Measurements from ENCODE around the gene COL10A1. TPM values are rescaled to one million over a fixed set of nuclear protein-coding genes. Genes with fewer than 3 reads are reported as not detected.

The COL10A1 gene
- total and polyA plus RNA-seq, 2 experiments from 2014 or later, result 0.28 to 0.31 TPM

GRCh38 chr6:116173928-116174327 is 48.0 kb upstream of the COL10A1 start (continued):
- no peak for TF ChIP-seq NANOG (IDR thresholded peaks at IDR 0.05; ENCODE audit: borderline replicate concordance)
- TF ChIP-seq ZNF331 (CRISPR knock-in tag; IDR thresholded peaks at IDR 0.05; ENCODE audit: low read depth), result no peak
- no peak for TF ChIP-seq CREB1 (CRISPR knock-in tag; IDR thresholded peaks at IDR 0.05; ENCODE audit: low read depth)
- no peak for TF ChIP-seq POLR2AphosphoS5 (IDR thresholded peaks at IDR 0.05; ENCODE audit: low read depth)
- TF ChIP-seq ZNF114 (CRISPR knock-in tag; IDR thresholded peaks at IDR 0.05), result no peak
- no peak for TF ChIP-seq ETS1 (IDR thresholded peaks at IDR 0.05)
- TF ChIP-seq JUNB (IDR thresholded peaks at IDR 0.05; ENCODE audit: unreplicated experiment), result no peak
- no peak for TF ChIP-seq EZH2 (IDR thresholded peaks at IDR 0.05; ENCODE audit: low read depth, unreplicated experiment)

- Histone ChIP-seq H3F3A (replicated peaks; ENCODE audit: low read depth) (no peaks in the 10 kb centered on the region), H4K20me1 (replicated peaks; ENCODE audit: insufficient read depth) (no peaks in the 10 kb centered on the region), H3K27me3 (ENCODE audit: insufficient read depth) (no peaks in the 10 kb centered on the region), H2AFZ (no peak overlapping the region), H3K4me3 (no peak overlapping the region), H3K4me1 (ENCODE audit: insufficient read depth) (no peaks in the 10 kb centered on the region), H3K79me2 (replicated peaks; ENCODE audit: insufficient read depth) (peaks cover 5% of the 10 kb centered on the region; the same call in 1 of the 2 replicates), H3K36me3 (ENCODE audit: insufficient read depth) (no peaks in the 10 kb centered on the region), H3K4me2 (no peak overlapping the region), H3K9me2 (ENCODE audit: insufficient read depth) (no peaks in the 10 kb centered on the region; the same call in 1 of the 2 replicates), H3K27ac (ENCODE audit: low read depth) (no peak overlapping the region)
- no peak overlapping the region for H3K27ac Mint-ChIP-seq
- ATAC-seq, result no peak
- DNase-seq (ENCODE audit: low spot score), result no peak
- TF ChIP-seq CREB1 (CRISPR knock-in tag; IDR thresholded peaks at IDR 0.05; ENCODE audit: low read depth), result no peak
- no peak for TF ChIP-seq ZNF114 (CRISPR knock-in tag; IDR thresholded peaks at IDR 0.05)
- no peak for TF ChIP-seq REST (IDR thresholded peaks at IDR 0.05; ENCODE audit: unreplicated experiment)
- TF ChIP-seq POLR2AphosphoS5 (IDR thresholded peaks at IDR 0.05; ENCODE audit: low read depth), result no peak
- no peak for TF ChIP-seq NANOG (IDR thresholded peaks at IDR 0.05; ENCODE audit: borderline replicate concordance)
- peaks cover 18% of the 10 kb centered on the region for H3K36me3 Mint-ChIP-seq (ENCODE audit: low read depth)
- H3K4me1 Mint-ChIP-seq, result no peaks in the 10 kb centered on the region
- H3K4me3 Mint-ChIP-seq, result no peak overlapping the region
- H3K27me3 Mint-ChIP-seq (ENCODE audit: insufficient read depth, low read depth, poor library complexity), result no peaks in the 10 kb centered on the region
- H3K9me3 Mint-ChIP-seq, result peaks cover 8% of the 10 kb centered on the region; the same call in 2 of the 3 replicates
Observed at GRCh38 chr6:116170358-116171057, 44.6 kb upstream of the COL10A1 start.

Data from GM23338 (cell line).